HepG2 (cell line): ENCODE results near the gene RNU6-8. TPM values are rescaled to one million over a fixed set of nuclear protein-coding genes. Genes with fewer than 3 reads are reported as not detected.

Source experiments
- ATAC-seq: fragments of 200-7000 bp; cut with Tn5 transposase; 3 replicates; pipeline ENCODE4 v1.9.1; 2020; ENCODE audit warnings: mild to moderate bottlenecking, moderate library complexity
- BruUV-seq: library from RNA; stranded (reverse); fragments of 400-500 nt; replicated peaks from 2 replicates; lab custom pipeline; 2021; lab: Mats Ljungman, UMichigan
- CTCF ChIA-PET: fragments of 300-600 bp; formaldehyde crosslinking; extraction: SDS; loops from one replicate; lab custom pipeline; 2021; ENCODE audit warnings: low total read pairs, inconsistent platforms, low intra/inter-chr PET ratio; lab: Yijun Ruan, JAX
- POLR2A ChIA-PET: fragments of 350-600 bp; sonication (Branson Sonifier 250); formaldehyde crosslinking; loops from one replicate; lab custom pipeline; 2020; ENCODE audit warnings: antibody characterized with exemption, inconsistent platforms; lab: Yijun Ruan, JAX
- DNase-seq: peaks from one replicate; pipeline ENCODE4 v3.0.0-alpha.2; 2015; ENCODE audit warnings: low spot score
- FAIRE-seq: peaks from 3 replicates; lab custom pipeline; 2011; peaks lifted over from hg19 to GRCh38; lab: Jason Lieb, UNC
- H2AFZ ChIP-seq: one replicate; pipeline ENCODE4 v1.6.1; 2011; ENCODE audit warnings: low read length, inconsistent platforms
- H3K27ac ChIP-seq: fragments of 300-600 bp; 3 replicates; pipeline ENCODE4 v1.8.0; 2011; ENCODE audit warnings: mixed run types, mild to moderate bottlenecking, mixed read lengths, low read length, inconsistent platforms; ENCODE audit not compliant: insufficient read depth; ENCODE audit errors: extremely low read length
- H3K27me3 ChIP-seq, 2 experiments: fragments of 200-600 bp in 1 of 2; 2 replicates in 1 of 2; 3 replicates in 1 of 2; pipeline versions ENCODE4 v1.6.0 to v1.8.0; 2011; ENCODE audit warnings: low read length in 2 of 2, mild to moderate bottlenecking in 2 of 2, moderate library complexity in 2 of 2, inconsistent platforms in 1 of 2; ENCODE audit not compliant: insufficient read depth in 2 of 2, control insufficient read depth in 1 of 2
- H3K36me3 ChIP-seq, 2 experiments: fragments of 200-600 bp in 1 of 2; replicated peaks in 1 of 2; 2 replicates in 1 of 2; 3 replicates in 1 of 2; pipeline versions ENCODE4 v1.5.1 to v1.8.0; 2011; ENCODE audit warnings: low read length in 2 of 2, inconsistent platforms in 1 of 2; ENCODE audit not compliant: insufficient read depth in 2 of 2, control insufficient read depth in 1 of 2
- H3K4me1 ChIP-seq: 2 replicates; pipeline ENCODE4 v1.5.1; 2012; ENCODE audit warnings: low read length, inconsistent platforms; ENCODE audit not compliant: insufficient read depth
- H3K4me2 ChIP-seq: 2 replicates; pipeline ENCODE4 v1.6.0; 2011; ENCODE audit warnings: low read depth, low read length, inconsistent platforms
- H3K4me3 ChIP-seq, 3 experiments: fragments of 200-600 bp in 1 of 3; sonication (generic), shearing (Covaris generic) in 1 of 3; replicated peaks in 1 of 3; 2 replicates each; pipeline ENCODE4 v1.5.1; 2011 to 2016; ENCODE audit warnings: low read length in 3 of 3, inconsistent platforms in 2 of 3, low read depth in 2 of 3, mild to moderate bottlenecking in 2 of 3, control low read depth in 1 of 3, mixed read lengths in 1 of 3; ENCODE audit not compliant: insufficient read depth in 1 of 3
- H3K79me2 ChIP-seq: one replicate; pipeline ENCODE4 v1.6.1; 2011; ENCODE audit warnings: low read length, inconsistent platforms; ENCODE audit not compliant: insufficient read depth
- H3K9ac ChIP-seq: 2 replicates; pipeline ENCODE4 v1.6.0; 2011; ENCODE audit warnings: mild to moderate bottlenecking, low read depth, low read length, inconsistent platforms; ENCODE audit not compliant: insufficient read depth
- H3K9me3 ChIP-seq: 2 replicates; pipeline ENCODE4 v1.5.1; 2012; ENCODE audit warnings: mild to moderate bottlenecking, low read length
- H4K20me1 ChIP-seq: 2 replicates; pipeline ENCODE4 v1.6.0; 2011; ENCODE audit warnings: inconsistent platforms, mild to moderate bottlenecking, low read length, moderate library complexity; ENCODE audit not compliant: insufficient read depth
- HNF1A ChIP-seq, 2 experiments: sonication (generic) in 1 of 2; formaldehyde crosslinking in 1 of 2; IDR thresholded peaks; 2 replicates each; pipeline versions ENCODE4 v1.4.0 to v1.6.1; 2016 to 2020; ENCODE audit warnings: borderline replicate concordance in 1 of 2, low read depth in 1 of 2, mild to moderate bottlenecking in 1 of 2, missing genetic modification reagents in 1 of 2
- HOMEZ ChIP-seq: IDR thresholded peaks from 2 replicates; pipeline ENCODE4 v1.6.1; 2016; ENCODE audit warnings: low read depth
- MAFK ChIP-seq, 2 experiments: IDR thresholded peaks in 1 of 2; conservative IDR thresholded peaks in 1 of 2; 2 replicates each; pipeline ENCODE4 v1.6.1; 2011; ENCODE audit warnings: improper control_type of control experiment in 2 of 2, low read length in 2 of 2
- MEIS1 ChIP-seq: sonication (generic); formaldehyde crosslinking; IDR thresholded peaks from 2 replicates; pipeline ENCODE4 v1.9.0; 2021; ENCODE audit warnings: mild to moderate bottlenecking, missing genetic modification reagents, moderate library complexity, borderline replicate concordance
- MIER3 ChIP-seq: IDR thresholded peaks from 2 replicates; pipeline ENCODE4 v1.6.1; 2016; ENCODE audit warnings: missing compliant biosample characterization, borderline replicate concordance
- MXD4 ChIP-seq: IDR thresholded peaks from 2 replicates; pipeline ENCODE4 v1.6.1; 2016; ENCODE audit warnings: mild to moderate bottlenecking, missing biosample characterization, missing genetic modification reagents
- NFRKB ChIP-seq: fragments of 450-650 bp; IDR thresholded peaks from 2 replicates; pipeline ENCODE4 v1.6.1; 2017
- PPARG ChIP-seq: conservative IDR thresholded peaks from 2 replicates; pipeline ENCODE4 v1.6.1; 2016; ENCODE audit warnings: missing biosample characterization, missing genetic modification reagents
- SMARCE1 ChIP-seq: fragments of 450-650 bp; IDR thresholded peaks from 2 replicates; pipeline ENCODE4 v1.6.1; 2017; ENCODE audit warnings: borderline replicate concordance
- TMF1 ChIP-seq: sonication (generic); formaldehyde crosslinking; IDR thresholded peaks from 2 replicates; pipeline ENCODE4 v1.8.1; 2022; ENCODE audit warnings: low read depth, missing genetic modification reagents
- ZNF639 ChIP-seq: conservative IDR thresholded peaks from 2 replicates; pipeline ENCODE4 v1.6.1; 2018; ENCODE audit warnings: missing genetic modification reagents
- WGBS: methylation state at CpG from one replicate; pipeline ENCODE4 v1.1.6; 2017; ENCODE audit warnings: low lambda C conversion rate; 5-methylcytosine and 5-hydroxymethylcytosine counted together
- in situ Hi-C: cut with HindIII; loops from 2 replicates; pipeline ENCODE4 v1.10.0; 2017; ENCODE audit warnings: low pct_unique_long_range_greater_than_20kb; ENCODE audit not compliant: extremely low pct_ligation_motif_present
- intact Hi-C: fragments of 100-400 bp; cut with micrococcal nuclease; formaldehyde crosslinking; loops from one replicate; pipeline ENCODE4 v1.10.0; 2022; ENCODE audit not compliant: unreplicated experiment
- polyA plus RNA-seq, 8 experiments: library from polyadenylated mRNA; depleted of rRNA in 3 of 8; stranded (reverse) in 7 of 8; unstranded in 1 of 8; fragments of >200 nt; fragmentation: Illumina TruSeq in 4 of 8; extraction: Trizol in 4 of 8; gene quantifications; 2 replicates each; pipeline versions ENCODE4 v1.2.1 to v1.2.3, GENCODE V29; 2011 to 2016; ENCODE audit warnings: low read depth in 4 of 8, missing spikeins in 1 of 8, mixed read lengths in 1 of 8; ENCODE audit not compliant: insufficient read depth in 1 of 8
- total RNA-seq, 5 experiments: library from RNA; depleted of rRNA; stranded (reverse); fragments of >200 nt; fragmentation: Illumina TruSeq; extraction: Trizol; gene quantifications; 2 replicates each; pipeline ENCODE4 v1.2.3, GENCODE V29; 2016; ENCODE audit warnings: low read depth in 1 of 5

RNU6-8 gene
- total and polyA plus RNA-seq, 2 of the 13 experiments (the other 11 are each of a cell fraction or from before 2014, with no cell fraction given), result under 0.01 TPM; not detected in 1

DNA sequence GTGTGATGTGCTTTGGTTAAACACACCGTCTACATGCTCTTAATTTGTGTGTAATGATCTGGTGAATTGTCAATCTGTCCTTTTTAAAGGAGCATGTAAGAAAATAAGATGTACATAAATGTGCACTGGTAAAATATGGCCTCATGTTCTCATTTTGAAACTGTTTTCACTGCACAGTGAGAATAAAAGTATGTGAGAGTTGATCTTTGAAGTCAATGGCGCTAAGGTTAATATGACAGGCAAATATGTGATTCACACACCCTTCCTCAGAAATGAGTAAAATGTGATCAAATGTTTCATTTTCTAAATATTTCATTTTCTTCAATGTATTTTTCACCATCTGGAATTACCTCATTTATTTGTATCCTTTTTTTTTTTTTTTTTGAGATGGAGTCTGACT, 9.5 kb downstream of the RNU6-8 start:
- ChIA-PET POLR2A (no interaction called here), CTCF (no interaction called here)
- H3K4me3 ChIP-seq, result no peak overlapping the region
- no peak for ATAC-seq
- FAIRE-seq, result no peak
- H3K79me2 ChIP-seq, result no peaks in the 10 kb centered on the region
- H3K27me3 ChIP-seq, result no peaks in the 10 kb centered on the region
- H3K36me3 ChIP-seq, result no peaks in the 10 kb centered on the region
- H2AFZ ChIP-seq, result no peak overlapping the region
- no peak overlapping the region for H3K4me2 ChIP-seq
- in situ Hi-C loops, result no loop called here
- intact Hi-C loops, result no loop called here
- no peak for TF ChIP-seq HOMEZ
- TF ChIP-seq MXD4 (CRISPR knock-in tag), result no peak
- H3K27ac ChIP-seq, result no peak overlapping the region
- no peak overlapping the region for H3K9ac ChIP-seq
- no peak for DNase-seq
- no peaks in the 10 kb centered on the region for H3K4me1 ChIP-seq
- BruUV-seq, result no TSS peak
- no peaks in the 10 kb centered on the region for H3K9me3 ChIP-seq
- H4K20me1 ChIP-seq, result no peaks in the 10 kb centered on the region
- WGBS, result 78% methylated on average over 2 of the region's 2 CpGs

GRCh38 chr14:32192712-32193373, 10.2 kb downstream of the RNU6-8 start:
- Histone ChIP-seq H2AFZ (no peak overlapping the region), H4K20me1 (no peaks in the 10 kb centered on the region), H3K4me3 (no peak overlapping the region), H3K9ac (no peak overlapping the region), H3K27me3 (no peaks in the 10 kb centered on the region), H3K4me2 (no peak overlapping the region), H3K27ac (no peak overlapping the region), H3K4me1 (no peaks in the 10 kb centered on the region), H3K9me3 (no peaks in the 10 kb centered on the region), H3K36me3 (no peaks in the 10 kb centered on the region), H3K79me2 (no peaks in the 10 kb centered on the region)
- no TSS peak for BruUV-seq
- CTCF ChIA-PET, result no interaction called here
- ATAC-seq (peak; percentile 87), FAIRE-seq (no peak), DNase-seq (no peak)
- in situ Hi-C loops (no loop called here), intact Hi-C loops (loop anchor here (1.0 kb wide), 1 partner anchor 7 kb away; no protein-coding TSS in a partner anchor)
- POLR2A ChIA-PET, result no interaction called here
- WGBS, result 42% methylated on average over 2 of the region's 2 CpGs
- 0 out of 2 replicates have a peak, but pooled peaks have one; percentile 25 for TF ChIP-seq SMARCE1
- TF ChIP-seq TMF1 (CRISPR knock-in tag), result no peak
- 0 out of 4 replicates have a peak, but pooled peaks of 1 of the 2 experiments have one; percentile 0 for TF ChIP-seq MAFK (conservative IDR thresholded peaks at IDR 0.05 in 1 of 2, IDR thresholded peaks at IDR 0.05 in 1 of 2; ENCODE audit: low read length in 2 of 2)
- no peak for TF ChIP-seq NFRKB
- TF ChIP-seq ZNF639 (CRISPR knock-in tag), result no peak
- TF ChIP-seq MIER3, result no peak
- no peak for TF ChIP-seq PPARG (CRISPR knock-in tag)
- TF ChIP-seq HNF1A (IDR thresholded peaks at IDR 0.05; ENCODE audit: low read depth), result no peak
- TF ChIP-seq HNF1A (CRISPR knock-in tag; IDR thresholded peaks at IDR 0.05; ENCODE audit: borderline replicate concordance), result no peak
- no peak for TF ChIP-seq MEIS1 (CRISPR knock-in tag)
